ACC112 (cell line): ENCODE data around the gene TSHZ1.

Experiments used
- H2AFZ ChIP-seq: fragments of 200-600 bp; sonication (generic); one replicate; pipeline ENCODE4 v1.6.0; 2017; ENCODE audit warnings: antibody characterized with exemption, low read length; ENCODE audit not compliant: unreplicated experiment
- H3K27ac ChIP-seq: fragments of 200-600 bp; sonication (generic); 2 replicates; pipeline ENCODE4 v1.5.1; 2014; ENCODE audit warnings: low read depth, mild to moderate bottlenecking, antibody characterized with exemption, low read length, moderate library complexity
- H3K27me3 ChIP-seq: fragments of 200-600 bp; sonication (generic); 2 replicates; pipeline ENCODE4 v1.6.1; 2014; ENCODE audit warnings: mild to moderate bottlenecking, antibody characterized with exemption, low read length, moderate library complexity, mixed read lengths; ENCODE audit not compliant: insufficient read depth
- H3K36me3 ChIP-seq: fragments of 200-600 bp; sonication (generic); 2 replicates; pipeline ENCODE4 v1.6.1; 2016; ENCODE audit warnings: mild to moderate bottlenecking, antibody characterized with exemption, low read length, moderate library complexity, mixed read lengths; ENCODE audit not compliant: insufficient read depth
- H3K4me1 ChIP-seq: fragments of 200-600 bp; sonication (generic); one replicate; pipeline ENCODE4 v1.6.1; 2016; ENCODE audit warnings: low read length, mixed read lengths; ENCODE audit not compliant: insufficient read depth, unreplicated experiment, control insufficient read depth
- H3K4me3 ChIP-seq: fragments of 200-600 bp; sonication (generic); 2 replicates; pipeline ENCODE4 v1.5.1; 2014; ENCODE audit warnings: mild to moderate bottlenecking, low read depth, low read length
- H3K79me2 ChIP-seq: fragments of 200-600 bp; sonication (generic); one replicate; pipeline ENCODE4 v1.6.0; 2016; ENCODE audit warnings: low read length; ENCODE audit not compliant: control insufficient read depth, unreplicated experiment, insufficient read depth

Gene TSHZ1

DNA sequence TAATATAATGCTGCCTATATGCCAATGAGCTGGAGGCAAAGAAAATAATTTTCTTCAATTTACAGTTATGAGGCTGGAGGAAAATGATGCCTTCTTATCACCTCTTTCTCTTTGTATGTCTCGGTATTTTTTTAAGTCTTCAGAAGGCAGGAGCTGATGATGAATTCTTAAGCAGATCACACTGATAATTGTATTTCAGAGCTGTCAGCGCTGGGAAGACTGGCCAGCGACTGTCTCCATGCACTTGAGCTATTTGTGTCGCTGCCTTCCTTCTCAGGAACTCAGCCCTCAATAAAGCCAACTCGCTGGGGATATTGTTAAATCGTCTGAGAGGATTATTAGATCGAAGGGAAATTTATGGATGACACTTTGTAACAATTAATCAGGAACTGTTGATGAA, 42.0 kb upstream of the TSHZ1 start:
- Histone ChIP-seq H3K27me3 (no peaks in the 10 kb centered on the region), H3K27ac (no peak overlapping the region), H3K79me2 (no peaks in the 10 kb centered on the region), H3K4me1 (no peaks in the 10 kb centered on the region), H3K36me3 (no peaks in the 10 kb centered on the region), H2AFZ (no peak overlapping the region), H3K4me3 (no peak overlapping the region)

DNA sequence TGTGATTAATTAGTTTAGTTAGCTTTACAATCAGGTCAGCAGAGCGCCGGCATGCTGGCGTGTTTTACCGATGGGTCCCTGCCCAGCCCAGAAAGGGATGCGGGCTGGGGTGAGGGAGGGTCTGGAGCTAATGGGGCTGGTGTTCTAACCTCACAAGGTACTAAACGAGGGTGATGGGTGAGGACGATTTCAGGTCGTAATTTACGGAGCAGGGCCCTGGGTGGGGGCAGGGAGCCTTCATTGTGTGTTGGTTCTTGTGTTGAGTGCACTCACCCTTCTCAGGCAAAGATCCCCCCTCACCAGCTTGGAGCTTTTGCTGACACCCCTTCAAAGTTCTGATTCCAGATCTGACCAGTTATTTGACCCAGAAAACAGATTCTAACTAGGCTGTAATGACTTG, 41.2 kb upstream of the TSHZ1 start:
- Histone ChIP-seq H3K79me2 (no peaks in the 10 kb centered on the region), H3K27me3 (no peaks in the 10 kb centered on the region)

GRCh38 chr18:75170022-75170789, 40.4 kb upstream of the TSHZ1 start:
- no peaks in the 10 kb centered on the region for H3K79me2 ChIP-seq
- H3K27me3 ChIP-seq, result no peaks in the 10 kb centered on the region
- no peak overlapping the region for H2AFZ ChIP-seq
- no peaks in the 10 kb centered on the region for H3K4me1 ChIP-seq
- H3K27ac ChIP-seq, result no peak overlapping the region
- H3K4me3 ChIP-seq, result no peak overlapping the region
- H3K36me3 ChIP-seq, result no peaks in the 10 kb centered on the region

More for the DNA sequence above, 41.2 kb upstream of the TSHZ1 start:
- Histone ChIP-seq H3K27ac (no peak overlapping the region), H3K4me3 (no peak overlapping the region), H3K36me3 (no peaks in the 10 kb centered on the region), H3K4me1 (no peaks in the 10 kb centered on the region), H2AFZ (no peak overlapping the region)

DNA sequence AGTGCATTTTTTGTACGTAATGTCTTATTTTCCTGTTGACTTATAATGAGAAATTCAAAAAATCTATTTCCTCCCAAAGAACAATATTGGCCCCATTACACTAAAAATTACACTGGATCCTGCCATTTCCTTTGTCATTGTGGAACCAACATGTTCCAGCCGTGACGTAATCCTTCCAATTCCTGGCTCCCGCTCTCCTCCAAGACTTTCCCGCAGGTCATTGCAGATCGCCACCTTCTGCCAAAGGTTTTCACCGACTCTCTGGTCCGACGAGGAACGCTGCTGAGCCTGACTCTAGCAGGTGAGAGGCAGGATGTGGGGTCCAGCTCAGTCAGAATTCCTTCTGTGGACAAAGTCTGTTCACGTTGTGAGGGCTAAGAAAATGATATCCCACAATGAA, 39.7 kb upstream of the TSHZ1 start:
- Histone ChIP-seq H3K4me1 (no peaks in the 10 kb centered on the region), H3K27me3 (no peaks in the 10 kb centered on the region), H2AFZ (no peak overlapping the region), H3K4me3 (no peak overlapping the region), H3K27ac (no peak overlapping the region), H3K36me3 (no peaks in the 10 kb centered on the region), H3K79me2 (no peaks in the 10 kb centered on the region)

DNA sequence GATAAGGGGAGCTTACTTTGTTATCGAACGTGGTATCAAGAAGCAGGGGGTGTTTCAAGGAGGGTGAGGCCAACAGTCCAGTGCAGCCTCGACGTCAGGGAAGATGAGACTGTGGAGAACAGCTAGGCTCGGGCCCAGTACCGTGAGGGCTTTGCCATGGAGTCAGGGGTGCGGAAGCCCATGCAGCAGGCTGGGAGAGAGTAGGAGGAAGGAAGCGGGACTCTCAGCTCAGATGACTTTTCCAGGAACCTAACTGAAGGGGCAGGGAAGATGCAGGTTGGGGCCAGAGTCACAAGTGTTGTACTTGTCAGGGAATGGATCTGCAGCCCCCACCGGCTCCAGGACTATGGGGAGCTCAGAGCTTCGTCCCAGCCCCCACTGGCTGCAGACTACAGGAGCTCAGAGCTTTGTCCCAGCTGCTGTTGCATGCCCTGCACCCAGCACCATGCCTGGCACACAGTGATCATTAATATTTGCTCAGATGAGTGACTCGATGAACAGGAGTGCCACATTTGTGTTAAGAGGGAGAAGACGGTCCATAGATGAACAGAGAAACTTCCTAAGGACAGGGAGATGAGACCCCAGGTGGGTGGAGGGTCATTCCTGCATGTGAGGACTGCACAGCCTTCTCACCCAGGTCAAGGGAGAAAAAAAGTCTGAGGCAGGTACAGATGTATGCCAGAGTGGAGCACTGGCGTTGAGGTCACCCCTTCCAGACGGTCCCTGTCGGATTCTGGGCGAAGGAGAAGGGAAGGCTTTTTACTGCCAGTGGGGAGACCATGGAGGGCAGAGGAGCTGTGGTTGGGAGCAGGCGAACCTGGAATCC, 38.1 kb upstream of the TSHZ1 start:
- no peaks in the 10 kb centered on the region for H3K36me3 ChIP-seq
- no peaks in the 10 kb centered on the region for H3K79me2 ChIP-seq
- H2AFZ ChIP-seq, result no peak overlapping the region
- no peaks in the 10 kb centered on the region for H3K27me3 ChIP-seq
- H3K4me3 ChIP-seq, result no peak overlapping the region
- H3K27ac ChIP-seq, result no peak overlapping the region
- H3K4me1 ChIP-seq, result no peaks in the 10 kb centered on the region

DNA sequence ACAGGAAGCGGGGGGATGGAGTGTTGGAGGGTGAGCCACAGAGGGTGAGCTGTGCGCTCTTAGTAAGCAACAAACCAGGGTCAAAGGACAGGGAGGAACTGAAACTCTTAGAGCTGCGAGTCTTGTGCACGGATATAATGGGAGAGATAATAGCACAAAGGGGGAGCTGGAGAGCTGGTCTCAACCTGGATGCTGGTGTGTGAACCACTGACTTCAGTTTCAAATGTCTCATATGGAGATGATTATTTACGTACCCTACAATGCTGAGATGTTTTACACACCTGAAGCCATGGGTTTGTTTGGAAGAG, 37.5 kb upstream of the TSHZ1 start:
- no peaks in the 10 kb centered on the region for H3K4me1 ChIP-seq
- H2AFZ ChIP-seq, result no peak overlapping the region
- no peak overlapping the region for H3K27ac ChIP-seq
- no peaks in the 10 kb centered on the region for H3K36me3 ChIP-seq
- no peaks in the 10 kb centered on the region for H3K27me3 ChIP-seq
- H3K79me2 ChIP-seq, result no peaks in the 10 kb centered on the region
- no peak overlapping the region for H3K4me3 ChIP-seq

GRCh38 chr18:75173738-75174137, 36.9 kb upstream of the TSHZ1 start:
- no peak overlapping the region for H3K4me3 ChIP-seq
- H3K36me3 ChIP-seq, result no peaks in the 10 kb centered on the region
- no peak overlapping the region for H3K27ac ChIP-seq
- no peaks in the 10 kb centered on the region for H3K79me2 ChIP-seq
- no peaks in the 10 kb centered on the region for H3K4me1 ChIP-seq
- H3K27me3 ChIP-seq, result no peaks in the 10 kb centered on the region
- H2AFZ ChIP-seq, result no peak overlapping the region

- H3K4me3 ChIP-seq, result no peak overlapping the region
- no peaks in the 10 kb centered on the region for H3K79me2 ChIP-seq
- no peak overlapping the region for H2AFZ ChIP-seq
- H3K4me1 ChIP-seq, result no peaks in the 10 kb centered on the region
- H3K36me3 ChIP-seq, result no peaks in the 10 kb centered on the region
- no peaks in the 10 kb centered on the region for H3K27me3 ChIP-seq
- no peak overlapping the region for H3K27ac ChIP-seq
These were observed 33.7 kb upstream of the TSHZ1 start for GRCh38 chr18:75176849-75177248.

DNA sequence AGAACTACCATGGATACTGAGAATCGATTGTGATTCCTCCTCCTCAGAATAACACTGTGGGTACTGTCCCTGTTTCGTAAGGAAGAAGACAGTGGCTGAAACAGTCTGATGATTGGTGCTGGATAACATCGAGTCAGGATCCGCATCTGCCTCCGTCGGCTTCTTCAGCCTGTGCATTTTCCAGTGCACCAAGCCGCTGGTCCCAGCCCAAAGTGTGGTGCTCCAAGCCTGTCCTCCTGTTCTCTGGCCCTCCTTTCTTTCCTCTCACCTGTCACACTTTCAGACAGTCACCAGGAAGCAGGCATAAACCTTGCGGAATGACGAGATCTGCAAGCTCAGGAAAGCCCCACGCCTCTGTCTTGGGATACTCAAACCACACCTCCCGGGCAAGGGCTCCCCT, 32.2 kb upstream of the TSHZ1 start:
- no peaks in the 10 kb centered on the region for H3K36me3 ChIP-seq
- H2AFZ ChIP-seq, result no peak overlapping the region
- no peak overlapping the region for H3K4me3 ChIP-seq
- H3K27ac ChIP-seq, result no peak overlapping the region
- H3K27me3 ChIP-seq, result no peaks in the 10 kb centered on the region
- H3K4me1 ChIP-seq, result no peaks in the 10 kb centered on the region
- H3K79me2 ChIP-seq, result no peaks in the 10 kb centered on the region

GRCh38 chr18:75179819-75180600, 30.6 kb upstream of the TSHZ1 start:
- Histone ChIP-seq H3K4me3 (no peak overlapping the region), H3K4me1 (no peaks in the 10 kb centered on the region), H3K27ac (no peak overlapping the region), H3K79me2 (no peaks in the 10 kb centered on the region), H3K36me3 (no peaks in the 10 kb centered on the region), H3K27me3 (no peaks in the 10 kb centered on the region), H2AFZ (no peak overlapping the region)
